Smooth muscle cell (in vitro differentiated cells): ENCODE results near the gene SFMBT2. TPM values are rescaled to one million over a fixed set of nuclear protein-coding genes. Genes with fewer than 3 reads are reported as not detected.

ENCODE experiments used
- DNase-seq: peaks from one replicate; lab custom pipeline; 2025; ENCODE audit not compliant: unreplicated experiment; lab: John Stamatoyannopoulos, UW
- H2AFZ ChIP-seq: fragments of 200-600 bp; sonication (generic); 2 replicates; pipeline ENCODE4 v1.6.0; 2016; ENCODE audit warnings: antibody characterized with exemption, low read depth, mild to moderate bottlenecking
- H3F3A ChIP-seq: fragments of 200-600 bp; sonication (generic); 2 replicates; pipeline ENCODE4 v1.6.0; 2017; ENCODE audit warnings: antibody characterized with exemption, low read depth
- H3K27ac ChIP-seq: fragments of 200-600 bp; sonication (generic); 2 replicates; pipeline ENCODE4 v1.5.1; 2016; ENCODE audit warnings: low read depth, mild to moderate bottlenecking
- H3K27me3 ChIP-seq: fragments of 200-600 bp; sonication (generic); 2 replicates; pipeline ENCODE4 v1.6.1; 2016; ENCODE audit warnings: low read depth, mild to moderate bottlenecking
- H3K36me3 ChIP-seq: fragments of 200-600 bp; sonication (generic); 2 replicates; pipeline ENCODE4 v1.5.1; 2016; ENCODE audit warnings: low read depth
- H3K4me1 ChIP-seq: fragments of 200-600 bp; sonication (generic); 2 replicates; pipeline ENCODE4 v1.5.1; 2016; ENCODE audit warnings: low read depth
- H3K4me2 ChIP-seq: fragments of 200-600 bp; sonication (generic); 2 replicates; pipeline ENCODE4 v1.6.0; 2016; ENCODE audit warnings: mild to moderate bottlenecking
- H3K4me3 ChIP-seq: fragments of 200-600 bp; sonication (generic); 2 replicates; pipeline ENCODE4 v1.5.1; 2016; ENCODE audit warnings: mild to moderate bottlenecking
- H3K79me2 ChIP-seq: fragments of 200-600 bp; sonication (generic); 2 replicates; pipeline ENCODE4 v1.6.0; 2016; ENCODE audit warnings: low read depth, mild to moderate bottlenecking
- H3K9ac ChIP-seq: fragments of 200-600 bp; sonication (generic); 2 replicates; pipeline ENCODE4 v1.6.0; 2016; ENCODE audit warnings: low read depth
- H3K9me3 ChIP-seq: fragments of 200-600 bp; sonication (generic); replicated peaks from 2 replicates; pipeline ENCODE4 v1.5.1; 2016; ENCODE audit warnings: low read depth
- H4K20me1 ChIP-seq: fragments of 200-600 bp; sonication (generic); 2 replicates; pipeline ENCODE4 v1.6.0; 2016; ENCODE audit warnings: low read depth
- CTCF ChIP-seq: fragments of 200-600 bp; sonication (generic); IDR thresholded peaks from 2 replicates; pipeline ENCODE4 v1.5.1; 2017; ENCODE audit warnings: borderline replicate concordance, mild to moderate bottlenecking, antibody characterized with exemption; ENCODE audit not compliant: insufficient read depth, poor library complexity, severe bottlenecking
- WGBS: methylation state at CpG from one replicate; pipeline ENCODE4 v1.1.7; 2016; ENCODE audit warnings: low lambda C conversion rate; 5-methylcytosine and 5-hydroxymethylcytosine counted together
- polyA plus RNA-seq: library from polyadenylated mRNA; unstranded; fragments of >200 nt; fragmentation: Nextera tagmentation; extraction: Ambion mirVana; gene quantifications from 2 replicates; pipeline ENCODE4 v1.2.1, GENCODE V29; 2016
- total RNA-seq: library from RNA; depleted of rRNA; stranded (reverse); fragments of >200 nt; gene quantifications from 2 replicates; pipeline ENCODE4 v1.2.3, GENCODE V29; 2014

The SFMBT2 gene
- total and polyA plus RNA-seq, 2 experiments from 2014 or later = 0.90 to 1.4 TPM

GRCh38 chr10:7211857-7212577 lies 198.8 kb downstream of the SFMBT2 start:
- no peak for TF ChIP-seq CTCF
- H4K20me1 ChIP-seq = no peaks in the 10 kb centered on the region
- DNase-seq = no peak
- H3F3A ChIP-seq = no peaks in the 10 kb centered on the region
- WGBS = 74% methylated on average over 9 of the region's 9 CpGs
- no peaks in the 10 kb centered on the region for H3K79me2 ChIP-seq
- H3K4me3 ChIP-seq = no peak overlapping the region
- H3K9ac ChIP-seq = no peak overlapping the region
- no peak overlapping the region for H3K27ac ChIP-seq
- no peak overlapping the region for H3K4me2 ChIP-seq
- H3K36me3 ChIP-seq = no peaks in the 10 kb centered on the region
- H3K27me3 ChIP-seq = peaks cover 8% of the 10 kb centered on the region
- H2AFZ ChIP-seq = no peak overlapping the region
- no peaks in the 10 kb centered on the region for H3K9me3 ChIP-seq
- H3K4me1 ChIP-seq = no peaks in the 10 kb centered on the region

GRCh38 chr10:7210516-7210915 lies 200.3 kb downstream of the SFMBT2 start:
- no peak overlapping the region for H3K27ac ChIP-seq
- no peak overlapping the region for H3K4me2 ChIP-seq
- H3K9ac ChIP-seq = no peak overlapping the region
- H3K4me3 ChIP-seq = no peak overlapping the region
- H3F3A ChIP-seq = no peaks in the 10 kb centered on the region
- no peaks in the 10 kb centered on the region for H3K36me3 ChIP-seq
- no peak overlapping the region for H2AFZ ChIP-seq
- 88% methylated on average over 10 of the region's 10 CpGs for WGBS
- no peaks in the 10 kb centered on the region for H3K79me2 ChIP-seq
- no peaks in the 10 kb centered on the region for H3K9me3 ChIP-seq
- H3K27me3 ChIP-seq = peaks cover 8% of the 10 kb centered on the region
- DNase-seq = no peak
- no peak for TF ChIP-seq CTCF
- no peaks in the 10 kb centered on the region for H3K4me1 ChIP-seq
- no peaks in the 10 kb centered on the region for H4K20me1 ChIP-seq

GRCh38 chr10:7209458-7209857 lies 201.4 kb downstream of the SFMBT2 start:
- Histone ChIP-seq H3K79me2 (no peaks in the 10 kb centered on the region), H3K9ac (no peak overlapping the region), H4K20me1 (no peaks in the 10 kb centered on the region), H3K36me3 (no peaks in the 10 kb centered on the region), H3K27me3 (peaks cover 8% of the 10 kb centered on the region), H3K4me2 (no peak overlapping the region), H3K4me1 (no peaks in the 10 kb centered on the region), H3K27ac (no peak overlapping the region), H3F3A (no peaks in the 10 kb centered on the region), H3K4me3 (no peak overlapping the region), H3K9me3 (no peaks in the 10 kb centered on the region), H2AFZ (no peak overlapping the region)
- WGBS = 97% methylated on average over 2 of the region's 2 CpGs
- no peak for TF ChIP-seq CTCF
- DNase-seq = no peak
